GM21367 (cell line): ENCODE results near the gene RNF187.

Experiments
- ATAC-seq: cut with Tn5 transposase; IDR thresholded peaks from one replicate; pipeline ENCODE4 v1.9.1; 2021; ENCODE audit not compliant: unreplicated experiment

RNF187 gene

DNA sequence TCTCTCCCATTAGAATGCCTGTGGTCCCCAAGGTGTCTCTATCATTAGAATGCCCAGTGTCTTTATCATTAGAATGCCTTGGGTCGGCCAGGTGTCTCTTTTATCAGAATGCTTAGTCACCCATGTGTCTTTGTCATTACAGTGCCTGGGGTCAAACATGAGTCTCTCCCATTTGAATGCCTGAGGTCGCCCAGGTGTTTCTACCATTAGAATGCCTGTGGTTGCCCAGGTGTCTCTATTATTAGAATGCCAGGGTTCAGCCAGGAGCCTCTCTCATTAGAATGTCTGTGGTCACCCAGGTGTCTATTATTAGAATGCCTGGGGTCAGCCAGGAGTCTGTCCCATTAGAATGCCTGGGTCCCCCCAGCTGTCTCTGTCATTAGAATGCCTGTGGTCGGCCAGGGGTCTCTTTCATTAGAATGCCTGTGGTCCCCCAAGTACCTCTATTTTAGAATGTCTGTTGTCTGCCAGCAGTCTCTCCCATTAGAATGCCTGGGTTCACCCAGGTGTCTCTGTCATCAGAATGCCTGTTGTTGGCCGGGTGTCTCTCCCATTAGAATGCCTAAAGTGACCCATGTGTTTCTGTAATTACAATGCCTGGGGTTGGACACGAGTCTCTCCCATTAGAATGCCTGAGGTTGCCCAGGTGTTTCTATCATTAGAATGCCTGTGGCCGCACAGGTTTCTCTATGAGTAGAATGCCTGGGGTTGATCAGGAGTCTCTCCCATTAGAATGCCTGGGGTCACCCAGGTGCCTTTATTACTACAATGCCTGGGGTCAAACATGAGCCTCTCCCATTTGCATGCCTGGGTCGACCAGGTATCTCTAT, 57.1 kb downstream of the RNF187 start:
- no peak for ATAC-seq

DNA sequence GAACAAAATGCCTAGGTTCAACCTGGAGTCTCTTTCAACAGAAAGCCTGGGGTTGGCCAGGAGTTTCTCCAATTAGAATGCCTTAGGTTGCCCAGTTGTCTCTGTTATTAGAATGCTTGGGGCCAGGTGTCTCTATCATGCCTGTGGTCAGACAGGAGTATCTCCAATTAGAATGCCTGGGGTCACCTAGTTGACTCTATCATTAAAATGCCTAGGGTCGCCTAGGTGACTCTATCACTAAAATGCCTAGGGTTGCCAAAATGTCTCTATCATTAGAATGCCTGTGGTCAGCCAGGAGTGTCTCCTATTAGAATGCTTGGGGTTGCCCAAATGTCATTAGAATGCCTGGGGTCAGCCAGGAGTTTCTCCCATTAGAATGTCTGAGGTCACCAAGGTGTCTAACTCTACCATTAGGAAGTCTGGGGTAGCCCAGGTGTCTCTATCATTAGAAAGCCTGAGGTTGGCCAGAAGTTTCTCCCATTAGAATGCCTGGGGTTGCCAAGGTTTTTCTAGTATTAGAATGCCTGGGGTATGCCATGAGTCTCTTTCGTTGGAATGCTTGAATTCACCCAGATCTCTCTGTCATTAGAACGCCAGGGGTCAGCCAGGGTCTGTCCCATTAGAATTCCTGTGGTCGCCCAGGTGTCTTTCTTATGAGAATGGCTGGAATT, 57.9 kb downstream of the RNF187 start:
- ATAC-seq: no peak
